Measurements from ENCODE around the gene RUNX2.
A peak's percentile ranks its signal among the peaks of the same experiment; 100 is the strongest.

The RUNX2 gene

DNA sequence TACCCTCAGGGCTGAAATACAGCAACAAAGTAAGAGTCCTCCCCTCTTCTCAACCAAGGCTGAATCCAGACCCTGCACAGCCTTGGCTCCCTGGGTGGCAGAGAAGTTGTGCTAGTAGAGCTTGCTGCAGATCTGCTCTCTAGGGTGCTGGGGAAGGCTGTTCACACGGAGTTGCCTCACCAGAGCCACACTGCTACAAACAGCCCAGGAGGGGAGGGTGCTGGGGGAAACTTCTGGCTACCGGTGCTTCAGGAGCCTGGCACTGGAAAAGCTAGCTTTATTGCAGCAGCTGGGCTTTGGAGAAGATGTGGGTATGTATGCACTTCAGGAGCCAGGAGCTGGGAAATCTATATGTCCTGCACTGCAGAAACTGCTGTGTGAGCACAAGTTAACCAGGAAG is 87.2 kb downstream of the RUNX2 start:
- no peak for DNase-seq (ENCODE audit: low read depth)

DNA sequence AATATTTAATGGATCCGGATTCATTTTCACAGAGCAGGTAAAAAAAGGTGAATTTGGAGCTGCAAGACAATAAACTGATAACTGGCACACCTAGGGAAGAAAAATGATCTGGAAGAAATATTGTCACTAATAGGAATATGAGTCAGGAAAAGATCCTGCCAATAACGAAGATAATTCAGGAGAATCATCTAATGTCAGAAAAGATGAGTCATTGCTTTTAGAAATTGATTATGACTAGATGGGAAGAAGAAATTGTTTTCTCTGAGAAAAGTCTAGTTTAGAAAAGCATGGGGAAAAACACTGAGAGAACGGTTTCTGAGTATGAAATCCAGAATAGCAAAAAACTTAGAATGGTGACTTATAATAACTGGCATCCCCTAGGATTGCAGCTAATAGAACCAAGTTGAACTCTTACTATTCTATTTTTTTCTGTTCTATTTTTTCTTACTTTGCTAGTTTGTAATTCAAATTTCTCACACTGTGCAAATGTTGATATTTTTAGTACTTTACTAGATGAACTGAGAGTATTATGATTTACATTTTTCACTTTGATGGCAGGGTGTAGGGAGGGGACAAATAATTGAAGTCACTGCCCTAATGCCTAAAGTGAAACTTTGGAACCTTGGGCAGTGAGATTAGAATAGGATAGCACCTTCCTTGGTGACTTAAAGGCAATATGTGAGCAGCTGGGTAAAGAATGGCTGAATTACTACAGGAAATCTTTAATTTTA is 87.8 kb downstream of the RUNX2 start:
- no peak for DNase-seq (ENCODE audit: low read depth)

DNA sequence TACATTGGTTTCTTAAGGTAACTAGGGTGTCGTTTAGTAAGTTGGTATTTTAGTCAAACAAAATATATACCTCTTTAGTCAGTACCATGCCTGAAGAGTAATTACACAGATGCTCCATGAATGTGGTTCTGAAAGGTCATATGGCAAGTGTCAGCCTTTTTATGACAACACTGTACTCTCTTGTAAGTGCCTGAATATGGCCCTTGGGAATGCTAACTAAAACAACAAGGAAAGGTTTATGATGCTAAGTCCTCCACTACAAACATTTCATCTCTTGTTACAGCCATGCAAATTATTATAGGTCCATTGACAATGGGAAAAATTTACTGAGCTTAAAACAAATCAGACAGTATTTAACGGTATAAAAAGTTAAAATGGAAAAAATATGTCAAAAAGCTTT is 88.6 kb downstream of the RUNX2 start:
- DNase-seq (ENCODE audit: low read depth) = no peak

DNA sequence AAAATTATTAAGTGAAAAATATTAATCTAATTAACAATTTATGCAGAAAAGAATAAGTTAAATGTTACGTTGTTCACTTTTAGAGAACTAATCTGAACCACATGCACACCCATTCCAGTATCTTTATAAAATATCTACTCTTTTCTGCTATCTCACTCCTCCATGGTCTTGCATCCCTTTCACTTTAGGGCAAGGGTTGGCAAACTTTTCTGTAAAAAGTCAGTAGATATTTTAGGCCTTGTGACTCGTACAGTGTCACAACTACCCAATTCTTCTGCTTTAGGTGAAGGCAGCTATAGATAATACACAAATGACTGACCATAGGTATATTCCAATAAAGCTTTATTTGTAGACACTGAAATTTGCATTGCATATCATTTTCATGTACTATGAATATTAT is 89.3 kb downstream of the RUNX2 start:
- DNase-seq (ENCODE audit: low read depth) = no peak

DNA sequence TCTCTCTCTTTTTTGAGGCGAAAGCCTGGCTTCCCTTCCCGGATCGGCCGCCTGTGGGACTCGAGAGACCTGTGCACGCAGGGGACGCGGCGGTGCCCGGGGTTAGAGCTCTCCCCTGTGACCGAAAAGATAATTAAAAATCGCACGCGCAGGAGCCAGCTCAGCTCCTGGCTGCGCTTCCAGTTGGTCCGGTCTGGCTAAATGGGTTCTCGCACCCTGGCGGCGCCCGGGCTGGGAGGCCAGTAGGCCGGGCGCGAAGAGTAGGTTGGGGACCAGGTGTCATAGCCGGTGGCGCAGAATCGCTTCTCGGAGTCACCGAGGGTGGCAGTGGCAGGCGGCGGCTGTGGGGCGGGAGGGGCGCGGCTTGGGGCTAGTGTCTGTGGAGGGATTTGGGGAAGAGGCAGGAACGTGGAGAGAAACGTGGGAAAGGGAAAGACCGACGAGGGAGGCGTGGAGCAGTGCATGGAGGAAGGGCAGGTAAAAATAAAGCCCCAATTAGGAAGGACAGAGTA is 91.5 kb downstream of the RUNX2 start:
- DNase-seq (ENCODE audit: low read depth) = peak; percentile 58

DNA sequence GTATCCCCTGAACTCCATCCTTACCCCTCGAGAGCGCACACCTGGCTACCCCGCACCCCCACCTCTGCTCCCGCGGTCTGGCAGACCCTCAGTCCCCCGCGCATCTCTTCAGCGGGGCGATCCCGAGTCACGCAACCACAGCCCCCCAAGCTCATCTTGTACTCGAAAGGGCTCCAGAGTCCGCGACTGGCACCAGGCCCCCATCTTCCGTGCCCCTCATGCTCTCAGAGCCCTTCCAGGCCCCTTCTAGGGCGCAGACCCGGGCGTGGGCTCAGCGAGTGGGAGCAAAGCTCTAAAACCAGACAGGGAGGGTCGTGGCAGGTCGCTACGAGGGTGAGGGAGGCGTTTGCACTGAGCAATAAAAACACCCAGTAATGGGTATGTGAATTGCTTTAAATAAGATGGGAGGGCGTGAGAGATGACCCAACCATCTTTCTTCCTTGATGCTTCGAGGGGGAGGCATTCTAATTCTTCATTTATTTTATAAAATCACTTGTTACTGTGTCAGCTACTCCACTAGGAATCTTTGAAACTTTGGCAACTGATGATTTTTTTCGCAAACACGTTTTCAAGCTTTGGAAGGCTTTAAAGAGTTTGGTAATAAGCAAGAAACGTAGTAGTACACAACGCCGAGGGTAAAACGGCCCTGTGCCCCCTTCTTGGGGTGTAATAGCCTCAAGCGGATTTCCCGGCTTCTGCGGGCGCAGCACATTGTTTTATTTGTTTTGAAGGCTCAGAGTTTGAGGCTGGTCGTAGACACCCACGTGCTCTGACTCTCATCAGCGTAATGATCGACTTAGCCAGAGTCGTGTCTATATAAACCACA is 92.2 kb downstream of the RUNX2 start:
- peak; percentile 53 for DNase-seq (ENCODE audit: low read depth)

DNA sequence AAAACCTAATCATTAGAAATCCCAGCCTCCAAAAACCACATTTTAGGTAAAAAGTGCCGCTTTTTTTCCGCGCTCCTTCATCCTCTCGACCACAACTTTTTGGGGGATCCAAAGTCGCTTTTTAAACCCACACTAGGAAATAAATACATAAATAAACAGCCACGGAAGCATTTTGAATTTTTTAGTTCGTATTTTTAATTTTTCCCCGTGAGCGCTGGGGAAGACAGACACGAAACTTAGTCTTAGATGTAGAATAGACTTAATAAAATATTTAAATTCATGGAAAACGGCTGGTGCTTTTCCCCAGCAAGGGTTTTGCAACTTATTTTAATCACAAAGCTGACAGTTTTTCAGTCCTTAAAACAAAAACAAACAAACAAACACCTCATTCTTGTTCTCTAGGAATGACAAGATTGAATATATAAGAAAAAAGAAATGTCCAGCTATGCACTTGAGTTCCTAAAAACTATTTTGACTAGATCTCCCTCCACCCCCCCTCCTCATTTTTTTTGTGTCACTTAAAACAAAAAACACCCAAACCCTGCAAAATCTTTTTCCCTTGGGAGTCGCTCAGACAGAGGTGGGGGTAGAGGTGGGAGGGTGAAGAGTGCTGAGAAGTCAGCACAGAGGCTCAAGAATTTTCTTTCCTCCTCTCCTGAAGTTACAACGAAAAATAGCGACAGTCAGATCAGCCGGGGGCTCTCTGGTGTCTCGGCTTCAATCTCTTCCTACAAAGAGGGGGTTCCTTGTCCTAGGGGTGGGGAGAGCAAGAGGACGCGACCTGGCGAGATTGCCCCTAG is 93.0 kb downstream of the RUNX2 start:
- DNase-seq (ENCODE audit: low read depth) = no peak

DNA sequence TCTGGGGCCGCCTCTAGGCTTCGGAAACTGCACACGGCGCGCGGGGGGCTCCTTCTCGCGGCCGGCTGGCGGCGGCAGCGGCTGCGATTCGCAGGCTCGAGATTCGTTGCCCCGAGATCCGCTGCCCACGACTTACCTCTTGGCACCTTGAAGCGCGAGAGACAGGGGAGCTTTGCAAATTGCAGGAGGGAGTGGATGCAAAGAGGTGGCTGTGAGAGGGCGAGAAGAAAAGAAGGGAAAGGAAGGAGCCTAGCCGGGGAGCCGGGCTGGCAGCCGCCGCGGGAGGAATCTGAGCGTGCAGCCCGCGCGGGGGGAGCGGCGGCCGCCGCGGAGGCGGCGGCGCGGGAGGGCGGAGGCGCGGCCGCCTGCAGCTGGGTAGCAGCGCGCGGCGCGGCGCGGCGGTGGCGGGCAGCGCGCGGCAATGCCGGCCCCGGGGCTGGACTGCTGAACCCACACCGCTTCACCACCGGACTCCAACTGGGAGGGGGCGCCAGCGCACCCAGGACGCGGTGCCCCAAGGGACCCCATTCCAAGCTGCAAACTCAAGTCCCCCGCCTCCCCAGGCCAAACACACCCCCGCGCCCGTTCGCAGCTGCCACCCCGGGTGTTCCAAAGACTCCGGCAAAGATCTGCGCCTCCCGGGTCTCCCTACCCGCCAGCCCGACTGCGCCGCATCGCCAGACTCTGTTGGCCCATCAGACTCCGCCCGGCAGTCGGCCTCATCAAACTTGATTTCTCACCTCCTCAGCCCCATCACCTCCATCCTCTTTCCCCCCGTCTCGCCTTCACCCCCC is 93.8 kb downstream of the RUNX2 start:
- DNase-seq (ENCODE audit: low read depth) = peak; percentile 53

DNA sequence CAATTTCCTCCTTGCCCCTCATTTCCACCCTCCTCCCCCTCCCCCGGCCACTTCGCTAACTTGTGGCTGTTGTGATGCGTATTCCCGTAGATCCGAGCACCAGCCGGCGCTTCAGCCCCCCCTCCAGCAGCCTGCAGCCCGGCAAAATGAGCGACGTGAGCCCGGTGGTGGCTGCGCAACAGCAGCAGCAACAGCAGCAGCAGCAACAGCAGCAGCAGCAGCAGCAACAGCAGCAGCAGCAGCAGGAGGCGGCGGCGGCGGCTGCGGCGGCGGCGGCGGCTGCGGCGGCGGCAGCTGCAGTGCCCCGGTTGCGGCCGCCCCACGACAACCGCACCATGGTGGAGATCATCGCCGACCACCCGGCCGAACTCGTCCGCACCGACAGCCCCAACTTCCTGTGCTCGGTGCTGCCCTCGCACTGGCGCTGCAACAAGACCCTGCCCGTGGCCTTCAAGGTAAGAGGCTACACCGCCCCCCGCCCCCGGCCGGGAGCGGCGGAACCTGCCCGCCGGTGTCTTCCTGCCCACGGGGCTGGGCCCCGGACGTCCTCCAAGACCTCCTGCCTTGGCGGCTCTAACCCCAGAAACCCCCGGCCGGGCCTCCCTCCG is 94.5 kb downstream of the RUNX2 start:
- DNase-seq (ENCODE audit: low read depth) = peak; percentile 53

DNA sequence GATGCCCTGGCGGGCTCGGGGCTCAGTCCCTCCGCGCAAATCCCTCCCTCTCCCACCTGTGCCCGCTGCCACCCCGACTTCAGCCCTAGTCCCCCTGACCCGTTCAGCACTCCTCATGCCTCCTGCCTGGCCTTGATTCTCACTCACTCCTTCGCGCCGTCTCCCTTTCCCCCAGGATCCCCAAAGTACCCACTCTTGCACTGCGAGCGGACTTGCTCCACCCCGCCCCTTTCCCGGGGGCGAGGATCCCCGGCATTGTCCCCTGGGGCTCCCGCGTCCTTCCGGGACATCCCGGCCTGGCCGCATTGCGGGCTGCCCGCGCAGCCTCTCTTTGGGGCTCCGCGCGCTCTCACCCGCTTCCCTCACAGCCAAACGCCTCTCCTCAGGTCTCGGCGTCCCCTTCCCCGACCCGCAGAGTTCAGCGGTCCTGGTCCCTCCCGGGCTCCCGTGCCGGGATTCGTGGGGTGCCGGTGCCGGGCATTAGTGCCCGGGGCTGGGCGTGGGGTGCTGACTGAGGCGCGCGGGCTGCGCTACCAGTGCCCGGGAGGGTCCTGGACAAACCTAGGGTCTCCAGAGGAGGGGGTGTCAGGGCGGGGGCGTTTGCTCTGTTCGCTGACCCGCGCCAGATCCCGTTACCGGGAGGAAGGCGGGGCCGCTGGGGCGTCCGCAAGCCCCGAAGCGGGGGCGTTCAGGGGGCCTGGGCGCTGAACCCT is 95.1 kb downstream of the RUNX2 start:
- peak; percentile 28 for DNase-seq (ENCODE audit: low read depth)

DNA sequence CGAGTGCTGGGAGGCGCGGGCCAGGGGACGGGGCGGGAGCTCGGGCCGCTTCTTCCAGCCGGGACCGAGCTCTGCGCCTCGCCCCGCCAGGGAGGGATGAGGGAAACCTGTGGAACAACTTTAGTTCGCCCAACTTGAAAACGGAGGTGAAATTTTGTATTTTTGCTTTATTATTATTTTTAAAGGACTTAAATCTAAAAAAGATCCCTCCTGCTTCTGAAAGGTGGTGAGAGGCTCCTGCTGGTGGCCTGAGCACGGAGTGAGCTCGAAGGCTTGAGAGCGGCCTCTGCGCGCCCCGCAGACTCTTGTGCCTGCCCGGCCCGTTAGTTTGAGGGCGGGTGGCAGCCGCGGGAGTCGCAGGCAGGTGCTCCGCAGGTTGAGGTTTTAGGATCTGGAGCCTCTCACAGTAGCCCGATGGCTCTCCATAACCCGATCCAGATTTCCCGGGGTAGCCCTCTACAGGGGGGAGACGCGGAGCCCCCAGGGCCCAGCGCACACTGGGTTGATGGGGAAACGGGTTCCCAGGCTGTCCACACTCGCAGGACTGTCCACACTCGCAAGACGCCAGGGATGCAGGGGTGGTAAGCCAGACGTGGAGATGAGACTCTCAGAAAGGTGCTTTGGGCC is 95.8 kb downstream of the RUNX2 start:
- DNase-seq (ENCODE audit: low read depth) = peak; percentile 10

DNA sequence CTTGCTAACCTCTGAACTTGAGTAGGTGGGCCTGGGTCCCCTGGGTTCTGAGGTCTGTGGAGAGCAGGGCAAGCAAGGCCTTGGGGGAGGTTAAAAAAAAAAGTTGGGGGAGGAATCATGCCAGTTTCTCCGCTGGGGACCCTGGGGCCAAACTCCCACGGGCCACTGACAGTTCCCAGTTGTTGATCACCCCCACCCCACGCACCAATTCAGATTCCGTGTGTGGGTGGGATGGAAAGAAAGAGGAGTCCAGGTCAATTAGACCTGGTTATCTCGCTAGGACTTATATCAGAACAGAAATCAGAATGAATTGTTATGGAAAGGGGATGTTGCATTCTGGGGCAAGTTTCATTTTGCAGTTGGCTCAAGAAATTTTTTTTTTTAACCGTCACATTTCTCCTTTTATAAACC is 96.3 kb downstream of the RUNX2 start:
- DNase-seq (ENCODE audit: low read depth) = peak; percentile 41

DNA sequence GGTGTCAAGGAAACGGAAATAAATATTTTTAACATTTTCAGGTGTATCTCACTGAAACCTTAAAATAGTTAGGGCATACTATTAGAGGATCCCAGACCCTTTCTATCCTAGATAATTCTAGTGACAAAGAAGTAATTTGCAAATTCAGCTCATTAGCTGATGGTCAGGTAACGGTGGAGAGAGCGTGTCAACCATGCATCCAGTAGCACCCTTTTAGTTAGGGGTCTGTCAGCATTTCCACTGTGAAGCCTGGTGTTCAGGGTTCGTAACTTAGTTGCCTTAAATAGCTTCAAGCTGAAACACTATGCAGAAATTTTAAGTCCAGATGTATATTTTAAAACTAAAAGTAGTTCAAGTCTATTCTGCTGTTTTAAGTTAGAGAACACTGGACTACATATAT is 98.1 kb downstream of the RUNX2 start:
- DNase-seq (ENCODE audit: low read depth) = no peak

DNA sequence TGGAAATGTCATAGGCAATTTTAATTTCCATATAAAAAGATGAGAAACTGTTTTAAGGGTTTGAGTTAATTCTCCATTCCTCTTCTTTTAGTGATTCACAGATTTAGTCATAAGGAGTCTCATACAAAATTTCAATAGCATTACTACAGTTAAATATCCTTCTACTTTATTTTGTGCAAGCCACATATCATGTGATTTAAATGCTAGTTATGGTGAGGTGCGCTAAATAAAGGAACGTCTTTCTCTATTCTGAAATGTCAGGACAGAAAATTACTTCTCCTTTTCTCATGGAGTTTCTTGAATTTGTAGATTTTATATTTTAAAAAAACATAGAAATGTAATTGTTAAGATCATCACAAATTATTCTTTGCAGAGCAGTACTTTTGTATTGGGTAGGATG is 99.6 kb downstream of the RUNX2 start:
- no peak for DNase-seq (ENCODE audit: low read depth)

DNA sequence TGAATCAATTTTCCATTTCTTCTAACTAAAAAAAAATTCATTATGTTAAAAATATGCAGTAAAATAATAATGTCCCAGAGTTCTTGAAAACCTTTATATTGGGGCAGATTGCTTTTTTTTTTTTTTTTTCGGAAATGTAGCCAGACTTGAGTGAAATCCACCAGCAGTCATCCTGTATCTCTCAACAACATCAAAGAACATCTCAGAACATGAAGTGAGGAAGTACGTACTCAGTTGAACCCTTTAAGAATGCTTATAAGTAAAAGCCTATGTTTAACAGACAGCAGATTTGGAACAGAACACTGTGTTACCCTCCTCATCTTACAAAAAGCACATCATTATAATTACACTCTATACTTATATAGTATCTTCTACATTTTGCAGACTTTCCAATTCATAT is 100.6 kb downstream of the RUNX2 start:
- DNase-seq (ENCODE audit: low read depth) = no peak

DNA sequence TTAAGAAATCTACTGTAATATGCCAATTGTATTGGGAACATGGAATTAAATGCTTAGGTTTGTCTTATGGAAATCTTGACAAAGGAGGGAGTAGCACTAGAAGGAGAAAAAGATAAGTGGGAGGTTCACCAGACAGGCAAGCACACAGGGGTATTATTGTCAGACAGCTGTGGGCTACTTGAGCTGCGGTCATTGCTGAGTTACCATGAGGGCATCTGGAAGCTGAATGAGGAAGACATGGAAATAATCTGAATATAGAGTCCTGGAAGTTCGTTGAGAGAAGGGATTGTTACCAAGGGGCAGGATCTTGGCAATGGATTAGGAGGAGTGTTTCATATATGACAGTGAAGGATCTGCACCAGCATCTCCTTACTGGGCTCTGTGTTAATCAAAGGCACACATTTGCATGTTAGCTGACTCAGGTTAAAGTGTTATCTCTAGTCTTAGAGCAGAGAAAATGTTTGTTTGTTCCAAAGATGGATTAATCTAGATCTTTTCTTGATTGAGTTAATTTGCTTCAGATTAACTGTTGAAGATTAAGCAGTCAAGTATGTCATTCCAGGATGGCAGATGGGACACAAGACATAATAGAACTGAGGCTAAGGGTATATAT is 102.6 kb downstream of the RUNX2 start:
- DNase-seq (ENCODE audit: low read depth) = no peak

DNA sequence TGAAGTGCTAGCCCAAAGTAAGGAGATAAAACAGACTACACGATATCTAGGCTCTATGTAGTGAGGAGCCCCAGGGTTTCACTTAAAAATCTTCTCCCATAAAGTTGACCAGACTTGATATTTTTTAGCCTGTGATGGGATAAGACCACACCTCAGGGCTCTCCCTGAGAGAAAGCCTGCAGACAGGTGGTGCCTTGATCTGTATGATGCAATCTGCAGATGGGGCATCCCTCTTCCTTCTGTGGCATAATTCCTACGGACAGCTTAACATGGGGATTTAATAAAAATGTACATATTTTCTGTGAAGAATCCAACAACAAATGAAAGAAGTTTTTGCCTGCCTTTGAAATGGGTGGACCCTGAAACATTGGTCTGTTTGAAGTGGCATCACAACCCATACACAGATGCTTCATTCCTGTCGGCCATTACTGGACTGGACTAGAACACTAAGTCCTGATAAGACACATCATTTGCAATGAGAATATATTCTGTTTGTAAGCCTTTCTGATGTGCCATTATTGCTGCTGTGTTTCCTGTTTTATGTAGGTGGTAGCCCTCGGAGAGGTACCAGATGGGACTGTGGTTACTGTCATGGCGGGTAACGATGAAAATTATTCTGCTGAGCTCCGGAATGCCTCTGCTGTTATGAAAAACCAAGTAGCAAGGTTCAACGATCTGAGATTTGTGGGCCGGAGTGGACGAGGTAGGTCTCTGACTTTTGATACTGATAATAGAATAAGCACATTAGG is 103.4 kb downstream of the RUNX2 start:
- no peak for DNase-seq (ENCODE audit: low read depth)

DNA sequence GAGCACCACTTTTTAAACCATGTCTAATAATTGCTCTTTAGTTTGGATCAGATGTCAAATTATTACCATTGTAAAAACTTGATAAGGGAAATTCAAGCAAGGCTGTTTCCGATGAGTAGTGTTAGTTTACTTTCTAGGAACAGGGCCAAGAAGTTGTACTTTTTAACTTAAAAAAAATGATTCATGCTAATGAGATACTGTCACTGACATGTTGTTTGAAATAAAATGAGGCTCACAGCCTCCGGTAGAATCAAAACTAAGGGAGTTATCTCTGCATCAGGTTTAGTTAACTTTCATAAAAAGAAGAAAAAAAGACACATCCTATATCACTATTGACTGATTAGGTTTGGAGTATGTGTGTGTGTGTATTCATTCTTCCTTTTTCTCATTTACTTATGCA is 104.8 kb downstream of the RUNX2 start:
- DNase-seq (ENCODE audit: low read depth) = no peak
